Suprapubic skin (tissue), 4 donors: ENCODE data around the gene NGFR. TPM values are rescaled to one million over a fixed set of nuclear protein-coding genes. Genes with fewer than 3 reads are reported as not detected.

Source experiments
- DNase-seq, 2 donors: peaks; one replicate each; pipeline ENCODE4 v3.0.0-alpha.2; 2019; ENCODE audit warnings: low spot score in 2 of 2
- H3K27ac ChIP-seq: fragments of 200-600 bp; sonication (generic); one replicate; pipeline ENCODE4 v1.5.1; 2019
- H3K27me3 ChIP-seq: fragments of 200-600 bp; sonication (generic); one replicate; pipeline ENCODE4 v1.5.1; 2019
- H3K36me3 ChIP-seq: fragments of 200-600 bp; sonication (generic); one replicate; pipeline ENCODE4 v1.5.1; 2019
- H3K4me1 ChIP-seq: fragments of 200-600 bp; sonication (generic); one replicate; pipeline ENCODE4 v1.5.1; 2019
- H3K4me3 ChIP-seq: fragments of 200-600 bp; sonication (generic); one replicate; pipeline ENCODE4 v1.5.1; 2019; ENCODE audit warnings: mild to moderate bottlenecking
- H3K9me3 ChIP-seq: fragments of 200-600 bp; sonication (generic); one replicate; pipeline ENCODE4 v1.5.1; 2019
- CTCF ChIP-seq, 2 donors: fragments of 200-600 bp in 1 of 2; fragments of 450-650 bp in 1 of 2; sonication (generic) in 1 of 2; IDR thresholded peaks; one replicate each; pipeline ENCODE4 v1.5.1; 2016 to 2019; ENCODE audit warnings: antibody characterized with exemption in 2 of 2, mild to moderate bottlenecking in 1 of 2, moderate library complexity in 1 of 2
- EP300 ChIP-seq: sonication (generic); formaldehyde crosslinking; IDR thresholded peaks from one replicate; pipeline ENCODE4 v1.6.1; 2017; ENCODE audit warnings: antibody characterized with exemption
- POLR2A ChIP-seq, 2 donors: fragments of 450-650 bp; IDR thresholded peaks; one replicate each; pipeline ENCODE4 v1.6.1; 2017; ENCODE audit warnings: antibody characterized with exemption in 2 of 2, mild to moderate bottlenecking in 2 of 2, moderate library complexity in 2 of 2
- POLR2AphosphoS5 ChIP-seq, 3 donors: sonication (generic); formaldehyde crosslinking; IDR thresholded peaks; one replicate each; pipeline ENCODE4 v1.6.1; 2017; ENCODE audit warnings: antibody characterized with exemption in 3 of 3
- whole genome bisulfite sequencing: methylation state at CpG from one replicate; pipeline ENCODE4 v1.1.5; 2018; 5-methylcytosine and 5-hydroxymethylcytosine counted together
- total RNA-seq, 4 donors: library from RNA; depleted of rRNA; stranded (reverse); fragments of >200 nt; gene quantifications; one replicate each; pipeline ENCODE4 v1.1.0, GENCODE V29; 2016

Gene NGFR
- total RNA-seq, 4 donors from 2014 or later = 18.1 to 26.8 (median 22.0) TPM

- Histone ChIP-seq H3K4me1 (peaks cover 49% of the 10 kb centered on the region), H3K27me3 (peaks cover 53% of the 10 kb centered on the region), H3K4me3 (no peak overlapping the region), H3K9me3 (no peaks in the 10 kb centered on the region), H3K27ac (no peak overlapping the region), H3K36me3 (no peaks in the 10 kb centered on the region)
- no peak for TF ChIP-seq CTCF (IDR thresholded peaks at IDR 0.05)
- TF ChIP-seq POLR2A (IDR thresholded peaks at IDR 0.05) = no peak
- no peak for TF ChIP-seq EP300
- TF ChIP-seq POLR2AphosphoS5 (IDR thresholded peaks at IDR 0.05) = no peak
- no peak for DNase-seq
- 89% methylated on average over 4 of the region's 4 CpGs for WGBS
These were observed 9.3 kb downstream of the NGFR start for GRCh38 chr17:49504369-49504768.

- H3K36me3 ChIP-seq = no peaks in the 10 kb centered on the region
- no peak for DNase-seq
- no peak overlapping the region for H3K27ac ChIP-seq
- no peak overlapping the region for H3K4me3 ChIP-seq
- no peak for TF ChIP-seq EP300
- no peak for TF ChIP-seq POLR2A (IDR thresholded peaks at IDR 0.05)
- TF ChIP-seq POLR2AphosphoS5 (IDR thresholded peaks at IDR 0.05) = no peak
- TF ChIP-seq CTCF (IDR thresholded peaks at IDR 0.05) = no peak
- peaks cover 38% of the 10 kb centered on the region for H3K27me3 ChIP-seq
- peaks cover 43% of the 10 kb centered on the region for H3K4me1 ChIP-seq
- H3K9me3 ChIP-seq = no peaks in the 10 kb centered on the region
- WGBS = 70% methylated on average over 10 of the region's 14 CpGs
These were observed 10.8 kb downstream of the NGFR start for GRCh38 chr17:49505854-49506253.

- no peak for DNase-seq
- Histone ChIP-seq H3K9me3 (no peaks in the 10 kb centered on the region), H3K27me3 (peaks cover 34% of the 10 kb centered on the region), H3K27ac (no peak overlapping the region), H3K4me3 (no peak overlapping the region), H3K36me3 (no peaks in the 10 kb centered on the region), H3K4me1 (peaks cover 39% of the 10 kb centered on the region)
- WGBS = 94% methylated on average over 54 of the region's 57 CpGs
- TF ChIP-seq POLR2AphosphoS5 (IDR thresholded peaks at IDR 0.05) (no peak), POLR2A (IDR thresholded peaks at IDR 0.05) (no peak), EP300 (no peak), CTCF (IDR thresholded peaks at IDR 0.05) (no peak)
These were observed 11.2 kb downstream of the NGFR start for GRCh38 chr17:49506282-49506681.

GRCh38 chr17:49508061-49508865 lies 13.2 kb downstream of the NGFR start:
- H3K36me3 ChIP-seq = no peaks in the 10 kb centered on the region
- peaks cover 19% of the 10 kb centered on the region for H3K27me3 ChIP-seq
- TF ChIP-seq CTCF (IDR thresholded peaks at IDR 0.05) = no peak
- TF ChIP-seq POLR2AphosphoS5 (IDR thresholded peaks at IDR 0.05) = no peak
- TF ChIP-seq POLR2A (IDR thresholded peaks at IDR 0.05) = no peak
- no peak for TF ChIP-seq EP300
- 28% methylated on average over 17 of the region's 17 CpGs for WGBS
- DNase-seq = no peak
- H3K27ac ChIP-seq = no peak overlapping the region
- H3K4me3 ChIP-seq = no peak overlapping the region
- peaks cover 24% of the 10 kb centered on the region for H3K4me1 ChIP-seq
- H3K9me3 ChIP-seq = no peaks in the 10 kb centered on the region

GRCh38 chr17:49508866-49509587 lies 13.9 kb downstream of the NGFR start:
- no peaks in the 10 kb centered on the region for H3K9me3 ChIP-seq

More at GRCh38 chr17:49508866-49509587, 13.9 kb downstream of the NGFR start:
- Histone ChIP-seq H3K4me1 (peaks cover 25% of the 10 kb centered on the region), H3K4me3 (no peak overlapping the region), H3K36me3 (no peaks in the 10 kb centered on the region), H3K27me3 (peaks cover 14% of the 10 kb centered on the region), H3K27ac (no peak overlapping the region)
- TF ChIP-seq EP300 (no peak), CTCF (IDR thresholded peaks at IDR 0.05) (no peak), POLR2A (IDR thresholded peaks at IDR 0.05) (no peak), POLR2AphosphoS5 (IDR thresholded peaks at IDR 0.05) (no peak)
- 61% methylated on average over 2 of the region's 8 CpGs for WGBS
- no peak for DNase-seq
